ENCODE measurements around the gene RABGAP1L.
"Not testable (repeated sequence)": the region's sequence is repeated elsewhere in the genome, so short reads cannot be mapped to it uniquely, and the experiment has no call there.

RABGAP1L gene

GRCh38 chr1:174837386-174837785 is 678.1 kb downstream of the RABGAP1L start:
- DNase-seq: no peak

DNA sequence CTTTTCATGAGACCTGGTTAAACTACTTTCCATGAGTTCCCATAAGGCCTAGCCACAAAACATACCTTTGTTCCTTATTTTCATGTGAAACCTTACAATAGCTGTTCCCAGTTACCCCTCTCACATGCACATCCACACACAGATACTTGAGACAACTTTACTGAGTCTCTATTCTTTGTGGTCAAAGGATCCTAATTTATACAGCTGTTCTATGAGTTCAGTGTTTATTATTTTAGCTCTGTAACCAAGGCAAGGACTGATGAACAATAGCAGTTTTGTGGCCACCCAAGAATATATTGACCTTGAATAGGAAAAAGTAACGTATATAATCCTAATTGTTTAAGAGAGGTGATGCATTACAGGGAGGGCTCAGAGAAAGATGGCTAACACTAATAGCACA is 679.9 kb downstream of the RABGAP1L start:
- no peak for DNase-seq

DNA sequence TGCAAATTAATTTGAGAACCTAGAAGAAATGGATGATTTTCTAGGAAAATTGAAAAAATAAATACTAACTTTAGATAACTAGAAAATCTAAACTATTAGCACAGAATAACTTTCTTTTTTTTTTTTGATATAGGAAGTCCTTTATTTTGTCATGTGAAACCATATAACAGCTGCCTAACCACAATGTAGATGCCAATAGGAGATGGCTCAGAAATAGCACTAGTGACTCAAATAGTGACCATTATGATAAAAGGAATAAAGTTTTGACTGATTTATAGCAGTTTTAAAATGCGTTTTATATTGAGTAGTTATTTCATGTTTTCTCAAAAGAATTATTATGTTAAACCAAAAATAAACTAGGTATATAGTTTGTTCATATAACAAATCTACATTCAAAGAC is 682.4 kb downstream of the RABGAP1L start:
- no peak for DNase-seq

DNA sequence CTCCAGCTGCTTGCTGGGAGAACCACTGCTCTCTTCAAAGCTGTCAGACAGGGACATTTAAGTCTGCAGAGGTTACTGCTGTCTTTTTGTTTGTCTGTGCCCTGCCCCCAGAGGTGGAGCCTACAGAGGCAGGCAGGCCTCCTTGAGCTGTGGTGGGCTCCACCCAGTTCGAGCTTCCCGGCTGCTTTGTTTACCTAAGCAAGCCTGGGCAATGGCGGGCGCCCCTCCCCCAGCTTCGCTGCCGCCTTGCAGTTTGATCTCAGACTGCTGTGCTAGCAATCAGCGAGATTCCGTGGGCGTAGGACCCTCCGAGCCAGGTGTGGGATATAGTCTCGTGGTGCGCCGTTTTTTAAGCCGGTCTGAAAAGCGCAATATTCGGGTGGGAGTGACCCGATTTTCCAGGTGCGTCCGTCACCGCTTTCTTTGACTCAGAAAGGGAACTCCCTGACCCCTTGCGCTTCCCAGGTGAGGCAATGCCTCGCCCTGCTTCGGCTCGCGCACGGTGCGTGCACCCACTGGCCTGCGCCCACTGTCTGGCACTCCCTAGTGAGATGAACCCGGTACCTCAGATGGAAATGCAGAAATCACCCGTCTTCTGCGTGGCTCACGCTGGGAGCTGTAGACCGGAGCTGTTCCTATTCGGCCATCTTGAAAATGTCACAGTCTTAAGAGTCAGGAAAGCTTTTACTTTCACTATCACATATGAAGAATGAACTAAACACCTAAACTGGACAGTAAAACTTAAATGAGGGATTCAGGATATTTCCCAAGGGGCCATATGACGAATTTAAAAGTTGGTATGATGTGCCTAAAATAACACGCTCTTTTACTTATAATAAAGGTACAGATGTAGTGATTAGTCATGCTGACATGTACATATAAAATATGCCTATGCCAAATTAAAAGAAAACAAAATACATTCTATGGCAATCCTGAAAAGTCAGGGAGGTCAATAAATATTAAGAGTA is 689.6 kb downstream of the RABGAP1L start:
- not testable (repeated sequence) for DNase-seq

GRCh38 chr1:174850726-174851125 is 691.4 kb downstream of the RABGAP1L start:
- DNase-seq: no peak

GRCh38 chr1:174858301-174858700 is 699.0 kb downstream of the RABGAP1L start:
- DNase-seq: no peak

DNA sequence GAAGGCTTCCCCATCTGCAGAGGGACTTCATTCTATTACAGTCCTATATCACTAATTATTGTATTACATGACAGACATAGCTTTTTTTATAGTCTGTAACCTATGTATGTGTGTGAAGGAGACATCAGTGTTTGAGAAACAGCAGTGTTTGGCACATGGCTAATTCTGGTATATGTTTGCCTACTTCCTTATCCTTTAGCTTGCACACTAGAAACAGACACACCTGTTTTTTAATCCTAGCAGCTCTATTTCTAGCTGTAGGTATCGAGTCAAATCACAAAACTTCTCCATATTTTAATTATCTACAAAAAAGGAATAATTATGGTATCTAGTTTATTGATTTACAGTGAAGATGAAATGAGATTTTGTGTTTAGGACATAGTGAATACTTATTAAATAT is 711.0 kb downstream of the RABGAP1L start:
- DNase-seq: no peak

DNA sequence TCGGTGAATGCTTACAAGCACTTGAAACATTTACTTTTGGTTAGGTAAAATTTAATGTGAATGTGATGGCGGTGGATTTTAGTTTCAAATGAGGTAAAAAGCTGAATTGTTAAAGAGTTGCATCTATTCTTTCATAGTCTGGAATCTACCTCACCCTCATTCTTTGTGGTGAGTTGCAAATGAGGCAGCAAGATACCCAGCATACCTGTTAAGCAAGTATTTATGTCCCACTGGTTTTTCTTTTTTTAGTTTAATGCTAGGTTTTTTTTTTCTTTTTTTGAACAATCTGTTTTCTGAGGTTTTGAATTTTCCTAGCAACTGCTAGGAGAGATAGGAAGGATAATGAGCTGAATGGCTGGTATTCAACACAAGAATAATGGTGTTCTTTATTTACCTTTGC is 712.6 kb downstream of the RABGAP1L start:
- no peak for DNase-seq

- DNase-seq: no peak
Measured at GRCh38 chr1:174872615-174873058, 713.3 kb downstream of the RABGAP1L start.

GRCh38 chr1:174874331-174875053 is 715.2 kb downstream of the RABGAP1L start:
- no peak for DNase-seq

GRCh38 chr1:174875306-174875705 is 716.0 kb downstream of the RABGAP1L start:
- DNase-seq: no peak

DNA sequence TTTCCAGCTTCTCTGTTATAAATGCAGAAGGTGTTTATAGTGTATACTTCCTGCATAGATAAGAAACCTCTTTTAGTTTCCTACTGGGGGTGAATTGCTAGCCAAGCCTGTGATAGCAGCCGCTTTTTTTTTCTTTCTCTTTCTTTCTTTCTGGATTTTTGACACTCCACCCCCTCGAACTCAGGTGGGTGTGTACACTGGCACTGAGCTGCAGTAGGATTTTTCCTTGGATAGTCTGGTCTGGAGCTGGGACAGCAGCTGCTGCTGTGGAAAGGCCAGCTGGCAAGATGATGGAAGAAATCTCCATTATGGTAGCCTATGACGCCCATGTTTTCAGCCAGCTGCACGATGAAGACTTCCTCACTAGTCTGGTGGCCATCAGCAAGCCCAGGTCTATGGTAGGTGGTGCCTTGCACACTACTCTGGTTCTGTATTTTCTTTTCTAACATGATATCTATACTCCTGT is 717.9 kb downstream of the RABGAP1L start:
- no peak for DNase-seq

GRCh38 chr1:174880171-174880570 is 720.9 kb downstream of the RABGAP1L start:
- no peak for DNase-seq

GRCh38 chr1:174883409-174883808 is 724.1 kb downstream of the RABGAP1L start:
- DNase-seq: no peak

DNA sequence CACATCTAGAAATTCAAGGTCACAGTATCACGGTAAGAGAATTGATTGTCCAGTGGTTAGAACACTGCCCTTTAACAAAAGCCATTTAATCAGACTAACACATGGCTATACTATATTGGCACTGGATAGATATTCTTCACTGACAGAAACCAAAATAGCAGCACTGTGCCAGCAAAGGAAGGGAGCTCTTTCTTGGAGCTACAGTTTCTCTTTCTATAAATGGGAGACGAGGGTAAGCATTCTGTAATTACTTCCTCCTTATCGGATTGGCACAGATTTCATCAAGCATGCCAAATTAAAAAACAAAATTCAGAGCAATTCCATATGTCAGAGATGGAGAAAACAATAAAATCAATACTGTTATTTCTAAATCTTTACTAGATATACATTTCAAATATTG is 724.7 kb downstream of the RABGAP1L start:
- no peak for DNase-seq

GRCh38 chr1:174884566-174884965 is 725.2 kb downstream of the RABGAP1L start:
- no peak for DNase-seq

DNA sequence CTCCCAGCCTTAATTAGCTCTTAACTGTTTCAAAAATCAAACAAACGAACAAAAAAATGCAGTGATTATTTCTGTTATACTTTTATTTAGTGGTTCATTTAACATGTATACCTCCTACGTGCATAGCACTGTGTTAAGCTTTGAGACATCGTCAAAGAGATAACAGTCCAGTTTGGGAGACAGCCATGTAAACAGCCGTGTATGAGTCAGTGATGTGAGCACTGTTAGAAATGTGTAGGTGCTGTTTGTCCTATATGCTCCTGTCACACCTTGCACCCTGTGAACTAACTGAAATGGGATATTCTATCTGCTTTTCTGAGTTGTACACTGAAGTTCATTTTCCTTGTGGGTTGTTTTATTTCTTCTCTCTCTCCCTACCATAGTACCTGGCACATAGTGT is 730.7 kb downstream of the RABGAP1L start:
- DNase-seq: no peak

DNA sequence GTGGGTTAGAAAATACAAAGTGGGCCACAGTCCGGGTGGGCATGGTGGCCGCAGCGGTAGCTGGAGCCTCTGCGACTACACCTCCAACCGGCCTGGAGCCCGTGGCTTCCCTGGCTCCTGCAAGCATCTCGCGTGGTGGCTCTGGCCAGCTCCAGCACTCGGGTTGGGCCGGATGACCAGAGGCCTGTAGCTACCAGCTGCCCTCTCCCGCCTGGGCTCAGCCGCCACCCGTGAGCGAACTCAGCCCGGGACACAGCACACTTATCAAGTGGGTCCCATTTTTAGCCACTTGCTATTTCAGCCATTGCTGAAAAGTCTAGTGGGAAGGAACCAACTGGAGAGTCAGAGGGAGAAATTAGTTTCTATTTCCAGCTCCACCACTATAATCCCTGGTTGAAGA is 732.7 kb downstream of the RABGAP1L start:
- no peak for DNase-seq

DNA sequence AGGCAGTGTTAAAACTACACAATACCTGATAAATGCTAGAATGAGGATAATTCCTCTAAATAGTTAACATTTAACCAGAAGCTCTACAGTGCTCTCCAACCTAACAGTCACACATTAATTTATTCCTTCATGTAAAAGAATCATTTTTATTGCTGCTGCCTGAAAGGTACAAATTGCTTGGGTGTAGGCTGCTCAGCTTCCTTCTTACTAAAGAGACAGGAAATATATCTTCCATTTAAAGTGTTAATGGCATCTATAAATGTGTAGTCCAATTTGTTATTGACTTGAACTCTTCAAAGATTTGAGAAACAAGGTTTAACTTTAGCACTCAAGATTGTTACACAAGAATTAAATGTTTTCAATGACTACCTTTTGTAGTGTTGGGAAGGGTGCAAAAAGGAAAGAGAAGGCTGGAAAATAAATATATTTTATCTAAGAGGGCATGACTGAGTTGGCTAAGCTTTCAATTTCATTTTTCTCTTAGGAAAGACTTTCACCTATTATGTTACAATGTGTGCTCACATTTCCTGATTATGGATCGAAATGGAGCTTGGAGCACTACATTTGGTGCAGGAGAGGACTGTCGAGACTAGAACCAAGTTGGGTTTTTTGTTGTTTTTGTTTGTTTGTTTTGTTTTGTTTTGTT is 734.9 kb downstream of the RABGAP1L start:
- no peak for DNase-seq

- DNase-seq: not testable (repeated sequence)
Measured at GRCh38 chr1:174895610-174896009, 736.3 kb downstream of the RABGAP1L start.

DNA sequence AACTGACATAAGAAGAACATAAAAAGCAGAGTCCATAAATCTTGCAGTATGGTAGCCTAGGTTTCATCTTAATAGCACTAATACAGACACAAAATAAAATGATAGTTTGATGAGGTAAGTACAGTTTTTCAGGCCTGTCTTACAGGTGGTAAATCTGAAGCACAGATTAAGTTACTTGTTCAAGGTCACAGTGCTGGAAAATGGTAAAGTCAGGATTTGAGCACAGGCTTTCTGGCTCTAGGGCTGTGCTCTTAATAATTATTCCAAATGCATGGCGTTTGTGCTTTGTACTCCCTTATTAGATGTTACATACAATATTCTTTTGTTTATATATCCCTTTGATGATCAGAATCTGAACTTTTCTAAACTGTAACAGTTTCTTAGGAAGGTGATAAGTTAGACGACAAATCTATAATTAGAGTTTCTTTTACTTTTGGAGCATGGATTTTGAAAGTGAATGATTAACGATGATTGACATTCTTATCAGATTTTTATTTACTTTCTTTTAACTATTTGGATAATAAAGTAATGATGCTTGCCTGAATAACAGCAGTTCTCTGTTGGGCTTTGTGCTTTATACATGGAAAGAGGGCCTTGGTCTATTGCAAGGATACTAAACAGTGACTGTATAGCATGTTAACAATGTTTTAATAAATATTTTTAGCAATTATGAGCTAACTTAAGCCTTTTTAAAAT is 738.9 kb downstream of the RABGAP1L start:
- no peak for DNase-seq

- no peak for DNase-seq
Measured at GRCh38 chr1:174900317-174900716, 741.0 kb downstream of the RABGAP1L start.
